ENCODE data around the gene PPM1D.
"Not testable (repeated sequence)": the region's sequence is repeated elsewhere in the genome, so short reads cannot be mapped to it uniquely, and the experiment has no call there.

Gene PPM1D

DNA sequence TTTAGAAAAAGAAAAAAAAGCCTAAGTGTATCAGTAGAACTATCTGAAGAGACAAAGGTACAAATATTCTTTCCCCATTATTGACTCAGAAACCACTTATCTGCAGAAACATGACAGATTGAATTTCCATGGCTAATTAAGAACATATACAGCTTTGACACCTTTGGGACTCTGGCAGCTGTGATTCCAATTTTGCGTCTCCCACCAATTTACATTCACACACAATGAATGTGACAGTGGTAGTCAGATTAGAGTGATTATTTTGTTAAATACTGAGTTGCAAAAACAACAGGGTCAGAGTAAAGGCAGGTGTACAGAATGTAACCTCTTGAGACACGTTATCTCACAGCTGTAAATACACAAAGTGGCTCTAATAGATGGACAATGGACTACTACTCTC lies 5.3 kb upstream of the PPM1D start:
- Histone ChIP-seq H4K20me1 (no peaks in the 10 kb centered on the region), H3K4me3 (no peak overlapping the region), H3K4me2 (no peak overlapping the region), H3K36me3 (no peaks in the 10 kb centered on the region), H3K27ac (no peak overlapping the region), H3K27me3 (no peaks in the 10 kb centered on the region), H3K9me3 (no peaks in the 10 kb centered on the region), H3K9ac (no peak overlapping the region), H3K4me1 (peaks cover 17% of the 10 kb centered on the region)
- TF ChIP-seq Cebpa-rat (IDR thresholded peaks at IDR 0.05), result no peak

DNA sequence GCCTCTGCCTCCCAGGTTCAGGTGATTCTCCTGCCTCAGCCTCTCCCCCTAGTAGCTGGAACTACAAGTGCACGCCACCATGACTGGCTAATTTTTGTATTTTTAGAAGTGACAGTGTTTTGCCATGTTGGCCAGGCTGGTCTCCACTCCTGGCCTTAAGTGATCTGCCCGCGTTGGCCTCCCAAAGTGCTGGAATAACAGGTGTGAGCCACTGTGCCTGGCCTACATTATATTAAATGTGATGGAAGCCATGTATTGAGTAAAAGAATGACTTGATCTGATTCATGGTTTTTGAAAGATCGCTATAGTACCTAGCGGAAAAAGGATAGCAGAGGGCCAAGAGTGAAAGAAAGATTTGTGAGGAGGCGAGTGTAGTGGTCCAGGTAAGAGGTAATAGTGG lies 2.7 kb upstream of the PPM1D start:
- no peaks in the 10 kb centered on the region for H3K27me3 ChIP-seq
- H3K9ac ChIP-seq, result no peak overlapping the region
- H4K20me1 ChIP-seq, result peaks cover 21% of the 10 kb centered on the region
- H3K27ac ChIP-seq, result no peak overlapping the region
- no peaks in the 10 kb centered on the region for H3K9me3 ChIP-seq
- H3K36me3 ChIP-seq, result no peaks in the 10 kb centered on the region
- no peak overlapping the region for H3K4me3 ChIP-seq
- H3K4me1 ChIP-seq, result peaks cover 17% of the 10 kb centered on the region
- no peak for TF ChIP-seq Cebpa-rat (IDR thresholded peaks at IDR 0.05)
- no peak overlapping the region for H3K4me2 ChIP-seq

DNA sequence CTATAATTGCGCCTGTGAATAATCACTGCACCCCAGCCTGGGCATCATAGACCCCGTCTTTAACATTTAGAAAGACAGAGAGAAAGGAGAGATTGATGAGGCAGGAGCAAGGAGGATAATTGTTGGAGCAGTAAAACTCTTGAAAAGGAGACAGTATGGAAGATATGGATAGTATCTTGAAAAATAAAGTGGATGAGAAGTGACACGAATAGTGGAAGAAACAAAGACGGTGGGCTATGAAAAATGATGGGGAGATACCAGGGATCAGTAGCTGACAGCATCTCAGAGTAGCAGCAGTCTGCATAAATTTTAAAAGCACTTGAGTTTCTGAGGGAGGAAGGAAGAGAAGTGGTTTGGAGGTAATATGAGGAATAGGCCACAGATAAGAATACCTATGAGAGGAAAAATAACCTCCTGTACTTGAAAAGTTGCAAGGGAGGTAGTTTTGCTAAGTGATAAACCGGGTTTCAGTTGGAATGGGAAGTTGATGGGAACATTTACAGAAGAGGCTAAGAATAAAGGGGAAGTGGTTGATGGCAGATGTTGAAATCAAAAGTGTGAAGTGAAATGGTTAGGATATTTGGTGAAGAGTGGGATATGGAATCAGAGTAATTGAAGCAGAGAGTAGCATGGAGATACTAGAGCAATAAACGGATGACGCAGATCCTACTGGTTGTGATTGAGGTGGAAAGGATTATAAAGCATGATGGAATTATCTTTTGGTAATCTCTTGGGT lies 1.8 kb upstream of the PPM1D start:
- no peaks in the 10 kb centered on the region for H3K36me3 ChIP-seq
- peaks cover 26% of the 10 kb centered on the region for H3K4me1 ChIP-seq
- no peak overlapping the region for H3K9ac ChIP-seq
- peak overlapping the region; percentile 87 for H3K4me2 ChIP-seq
- H3K27me3 ChIP-seq, result no peaks in the 10 kb centered on the region
- no peak for TF ChIP-seq Cebpa-rat (IDR thresholded peaks at IDR 0.05)
- H3K4me3 ChIP-seq, result no peak overlapping the region
- H4K20me1 ChIP-seq, result peaks cover 29% of the 10 kb centered on the region
- no peaks in the 10 kb centered on the region for H3K9me3 ChIP-seq
- H3K27ac ChIP-seq, result no peak overlapping the region

DNA sequence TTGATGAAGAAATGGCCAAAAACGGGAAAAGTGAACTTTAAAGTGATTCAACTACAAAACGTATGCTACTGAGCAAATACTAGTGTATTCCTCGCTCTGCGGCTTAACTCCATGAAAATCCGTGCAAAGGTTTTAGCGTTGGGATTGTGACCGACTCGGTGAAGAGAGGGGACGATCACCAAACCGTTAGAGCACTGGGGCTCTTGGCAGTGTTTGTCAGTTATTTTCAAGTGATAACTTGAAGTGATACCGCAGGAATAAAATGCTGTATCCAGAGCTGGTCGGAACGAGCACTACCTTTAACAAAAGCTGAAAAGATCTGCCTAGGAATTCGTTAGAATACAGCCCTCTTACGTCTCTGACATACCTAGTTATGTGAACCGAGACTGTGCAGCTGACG lies 773 bp upstream of the PPM1D start:
- peaks cover 33% of the 10 kb centered on the region for H3K4me1 ChIP-seq
- H3K9ac ChIP-seq, result peak overlapping the region; percentile 96
- H3K27me3 ChIP-seq, result no peaks in the 10 kb centered on the region
- TF ChIP-seq Cebpa-rat (IDR thresholded peaks at IDR 0.05), result no peak
- peak overlapping the region; percentile 98 for H3K4me3 ChIP-seq
- H4K20me1 ChIP-seq, result peaks cover 40% of the 10 kb centered on the region
- H3K9me3 ChIP-seq, result no peaks in the 10 kb centered on the region
- H3K27ac ChIP-seq, result peak overlapping the region; percentile 95
- no peaks in the 10 kb centered on the region for H3K36me3 ChIP-seq
- peak overlapping the region; percentile 87 for H3K4me2 ChIP-seq

DNA sequence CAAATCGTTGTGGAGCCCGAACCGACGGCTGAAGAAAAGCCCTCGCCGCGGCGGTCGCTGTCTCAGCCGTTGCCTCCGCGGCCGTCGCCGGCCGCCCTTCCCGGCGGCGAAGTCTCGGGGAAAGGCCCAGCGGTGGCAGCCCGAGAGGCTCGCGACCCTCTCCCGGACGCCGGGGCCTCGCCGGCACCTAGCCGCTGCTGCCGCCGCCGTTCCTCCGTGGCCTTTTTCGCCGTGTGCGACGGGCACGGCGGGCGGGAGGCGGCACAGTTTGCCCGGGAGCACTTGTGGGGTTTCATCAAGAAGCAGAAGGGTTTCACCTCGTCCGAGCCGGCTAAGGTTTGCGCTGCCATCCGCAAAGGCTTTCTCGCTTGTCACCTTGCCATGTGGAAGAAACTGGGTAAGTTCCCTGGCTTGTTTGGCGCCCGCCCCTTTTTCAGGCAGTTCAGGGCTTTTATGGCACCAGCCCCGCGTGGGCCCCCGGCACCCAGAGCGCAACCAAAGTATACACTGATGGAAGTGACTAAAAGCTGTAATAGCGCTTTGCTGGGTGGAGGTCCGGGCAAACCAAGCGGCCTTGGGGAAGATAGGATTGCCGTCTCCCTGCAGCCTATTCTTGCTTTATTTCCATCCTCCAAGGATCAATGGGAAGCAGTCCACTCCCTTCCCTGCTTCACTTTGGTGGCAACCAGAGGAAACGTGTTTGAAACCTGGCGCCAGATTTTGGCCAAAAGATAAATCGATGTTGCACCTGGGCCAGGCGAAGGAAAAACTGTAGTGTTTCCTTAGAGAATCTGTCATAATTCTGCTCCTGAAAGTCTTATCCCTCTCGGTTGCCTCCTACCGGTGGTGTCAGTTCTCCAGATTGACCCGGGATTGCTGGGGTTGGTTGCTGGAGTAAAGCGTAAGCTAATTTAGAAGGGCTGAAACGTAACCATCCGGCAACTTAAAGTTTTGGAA lies 775 bp downstream of the PPM1D start:
- Histone ChIP-seq H3K9ac (peak overlapping the region; percentile 96), H3K27ac (peak overlapping the region; percentile 95), H3K4me3 (peak overlapping the region; percentile 98), H3K27me3 (no peaks in the 10 kb centered on the region), H3K36me3 (peaks cover 9% of the 10 kb centered on the region; the same call in 1 of the 2 replicates), H4K20me1 (peaks cover 55% of the 10 kb centered on the region), H3K4me1 (peaks cover 33% of the 10 kb centered on the region), H3K9me3 (no peaks in the 10 kb centered on the region), H3K4me2 (peak overlapping the region; percentile 80)
- no peak for TF ChIP-seq Cebpa-rat (IDR thresholded peaks at IDR 0.05)

DNA sequence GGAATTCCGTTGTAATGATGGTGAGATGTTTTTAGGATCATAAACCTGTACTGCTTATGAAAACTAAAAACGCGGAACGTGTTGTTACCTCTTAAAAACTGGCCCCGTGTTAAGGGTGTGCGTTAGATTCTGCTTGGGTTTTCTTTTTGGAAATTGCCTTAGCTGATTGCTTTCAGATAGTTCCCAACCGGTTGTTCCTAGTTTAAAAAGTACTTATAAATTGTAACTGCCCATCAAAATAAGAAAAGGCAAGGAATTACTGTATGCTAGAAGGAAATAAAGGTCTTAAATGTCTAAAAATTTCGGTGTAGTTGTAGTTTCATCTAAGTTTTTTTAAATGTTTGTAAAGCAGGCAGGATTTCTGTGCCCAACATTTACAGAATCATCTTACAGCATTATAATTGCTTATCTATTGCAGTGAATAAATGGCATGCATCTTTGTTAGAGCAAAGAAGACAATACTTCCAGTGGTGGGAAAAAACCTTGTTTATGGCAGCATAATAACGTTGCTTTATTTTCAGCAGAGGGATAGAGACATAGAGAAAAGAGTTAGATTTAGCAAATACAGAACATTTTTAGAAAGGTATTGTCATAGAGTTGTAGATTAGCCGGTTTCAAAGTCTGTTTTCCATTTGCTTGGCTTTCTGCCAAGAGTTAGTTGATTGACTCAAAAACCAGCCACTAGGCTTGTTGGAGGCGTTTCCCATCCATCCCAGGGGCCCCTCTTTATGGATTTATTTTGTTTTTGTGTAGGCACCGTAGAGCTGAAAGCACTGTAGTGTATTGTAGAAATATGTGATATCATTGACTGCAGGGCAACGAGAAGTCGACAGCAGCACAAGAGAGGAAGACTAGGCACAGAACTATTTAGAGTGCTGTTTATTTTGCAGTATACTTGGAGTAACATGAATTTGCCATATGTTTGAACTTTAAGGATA lies 1.7 kb downstream of the PPM1D start:
- Histone ChIP-seq H3K27ac (peak overlapping the region; percentile 95; the same call in 1 of the 2 replicates), H3K9me3 (peaks cover 2% of the 10 kb centered on the region; the same call in 1 of the 2 replicates), H3K4me2 (peak overlapping the region; percentile 80), H3K4me3 (peak overlapping the region; percentile 98), H3K36me3 (peaks cover 9% of the 10 kb centered on the region; the same call in 1 of the 2 replicates), H4K20me1 (peaks cover 65% of the 10 kb centered on the region), H3K9ac (peak overlapping the region; percentile 96), H3K27me3 (no peaks in the 10 kb centered on the region), H3K4me1 (peaks cover 33% of the 10 kb centered on the region)
- TF ChIP-seq Cebpa-rat (IDR thresholded peaks at IDR 0.05), result no peak

DNA sequence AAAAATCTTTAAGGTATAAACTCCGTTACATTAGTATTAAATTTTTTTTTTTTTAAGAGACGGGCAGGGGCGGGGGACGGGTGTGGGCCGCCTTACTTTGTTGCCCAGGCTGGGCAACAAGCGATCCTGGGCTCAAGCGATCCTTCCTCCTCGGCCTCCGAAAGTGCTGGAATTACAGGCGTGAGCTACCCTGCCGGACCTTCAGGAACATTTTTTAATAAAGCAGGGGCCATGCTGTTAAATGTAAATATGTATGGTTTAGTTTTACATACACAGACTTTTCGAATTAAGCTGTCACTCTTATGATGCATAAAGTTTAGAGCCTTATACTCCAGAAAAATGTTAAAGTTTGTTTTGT lies 2.4 kb downstream of the PPM1D start:
- Histone ChIP-seq H3K36me3 (peaks cover 9% of the 10 kb centered on the region; the same call in 1 of the 2 replicates), H3K4me2 (peak overlapping the region; percentile 80), H4K20me1 (peaks cover 71% of the 10 kb centered on the region), H3K9me3 (peaks cover 5% of the 10 kb centered on the region; the same call in 1 of the 2 replicates), H3K27ac (no peak overlapping the region), H3K4me1 (peaks cover 33% of the 10 kb centered on the region), H3K9ac (peak overlapping the region; percentile 96), H3K4me3 (peak overlapping the region; percentile 98), H3K27me3 (no peaks in the 10 kb centered on the region)
- no peak for TF ChIP-seq Cebpa-rat (IDR thresholded peaks at IDR 0.05)

DNA sequence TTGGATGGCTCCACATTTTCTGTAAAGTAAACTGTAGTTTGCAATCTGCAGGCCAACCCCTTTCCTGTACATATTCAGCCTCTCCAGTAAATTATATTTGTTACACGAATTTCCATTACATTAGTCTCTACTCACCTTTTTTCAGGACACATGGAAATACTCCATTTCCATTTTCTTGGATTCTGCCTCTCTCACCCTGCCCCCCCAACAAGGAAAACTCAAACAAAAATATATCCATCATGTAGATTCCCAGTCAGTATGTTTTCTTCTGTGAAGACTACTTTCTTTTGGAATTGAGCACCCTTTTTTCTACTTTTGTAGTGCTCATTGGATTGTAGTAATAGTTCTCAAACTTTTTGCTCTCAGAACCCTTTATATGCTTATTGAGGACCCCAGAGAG lies 2.9 kb downstream of the PPM1D start:
- Histone ChIP-seq H3K27me3 (no peaks in the 10 kb centered on the region), H3K4me1 (peaks cover 31% of the 10 kb centered on the region), H3K36me3 (peaks cover 9% of the 10 kb centered on the region; the same call in 1 of the 2 replicates), H4K20me1 (peaks cover 76% of the 10 kb centered on the region), H3K9me3 (peaks cover 5% of the 10 kb centered on the region; the same call in 1 of the 2 replicates), H3K27ac (no peak overlapping the region), H3K4me3 (peak overlapping the region; percentile 98), H3K9ac (peak overlapping the region; percentile 96), H3K4me2 (peak overlapping the region; percentile 80)
- TF ChIP-seq Cebpa-rat (IDR thresholded peaks at IDR 0.05), result no peak

DNA sequence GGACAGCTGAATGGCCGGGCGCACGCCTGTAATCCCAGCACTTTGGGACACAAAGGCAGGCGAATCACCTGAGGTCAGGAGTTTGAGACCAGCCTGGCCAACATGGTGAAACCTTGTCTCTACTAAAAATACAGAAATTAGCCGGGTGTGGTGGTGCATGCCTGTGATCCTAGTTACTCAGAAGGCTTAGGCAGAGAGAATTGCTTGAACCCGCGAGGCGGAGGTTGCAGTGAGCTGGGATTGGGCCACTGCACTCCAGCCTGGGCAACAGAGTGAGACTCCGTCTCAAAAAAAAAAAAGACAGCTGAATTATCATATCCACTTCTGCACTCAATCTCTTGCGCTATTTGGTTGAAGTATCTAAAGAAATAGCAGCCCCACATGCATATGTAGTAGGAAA lies 3.5 kb downstream of the PPM1D start:
- H3K36me3 ChIP-seq, result peaks cover 13% of the 10 kb centered on the region; the same call in 1 of the 2 replicates
- H3K9ac ChIP-seq, result peak overlapping the region; percentile 33; the same call in 1 of the 2 replicates
- H3K9me3 ChIP-seq, H3K27ac ChIP-seq, H3K27me3 ChIP-seq: not testable (repeated sequence)
- peak overlapping the region; percentile 80 for H3K4me2 ChIP-seq
- peaks cover 25% of the 10 kb centered on the region for H3K4me1 ChIP-seq
- peaks cover 82% of the 10 kb centered on the region for H4K20me1 ChIP-seq
- H3K4me3 ChIP-seq, result 0 out of 2 replicates have a peak overlapping the region, but pooled peaks have one; percentile 98

Data from BLaER1 (cell line).